ENCODE results near the gene ETV7. TPM values are rescaled to one million over a fixed set of nuclear protein-coding genes. Genes with fewer than 3 reads are reported as not detected.
"Not testable (repeated sequence)": the region's sequence is repeated elsewhere in the genome, so short reads cannot be mapped to it uniquely, and the experiment has no call there.

ETV7 gene
- total RNA-seq, 2 donors from 2014 or later, result 0.74 to 1.8 TPM

GRCh38 chr6:36419310-36419709 lies 31.8 kb upstream of the ETV7 start:
- no peak overlapping the region for H3K27ac ChIP-seq
- 44% methylated on average over 1 of the region's 1 CpG for WGBS
- H3K4me1 ChIP-seq (replicated peaks), result no peaks in the 10 kb centered on the region
- intact Hi-C loops (cut with DNase I), result no loop called here
- no peaks in the 10 kb centered on the region for H3K27me3 ChIP-seq (replicated peaks; ENCODE audit: insufficient read depth)
- no peaks in the 10 kb centered on the region for H3K9me3 ChIP-seq
- no peak for TF ChIP-seq CTCF (IDR thresholded peaks at IDR 0.05)
- no peaks in the 10 kb centered on the region for H3K36me3 ChIP-seq
- H3K4me3 ChIP-seq, result no peak overlapping the region
- DNase-seq (ENCODE audit: low spot score), result no peak

- 75% methylated on average over 3 of the region's 3 CpGs for WGBS
- TF ChIP-seq CTCF (IDR thresholded peaks at IDR 0.05), result no peak
- no peak for TF ChIP-seq POLR2AphosphoS5 (IDR thresholded peaks at IDR 0.05)
- TF ChIP-seq POLR2A (IDR thresholded peaks at IDR 0.05), result no peak
- no peak overlapping the region for H3K4me3 ChIP-seq
Measured at GRCh38 chr6:36418558-36418957, 31.1 kb upstream of the ETV7 start.

GRCh38 chr6:36414481-36414880 lies 27.0 kb upstream of the ETV7 start:
- no peak overlapping the region for H3K27ac ChIP-seq

More at GRCh38 chr6:36418558-36418957, 31.1 kb upstream of the ETV7 start:
- no peaks in the 10 kb centered on the region for H3K4me1 ChIP-seq (replicated peaks)
- H3K36me3 ChIP-seq, result no peaks in the 10 kb centered on the region
- intact Hi-C loops (cut with DNase I), result no loop called here
- H3K9me3 ChIP-seq, result no peaks in the 10 kb centered on the region
- no peak for DNase-seq (ENCODE audit: low spot score)
- no peaks in the 10 kb centered on the region for H3K27me3 ChIP-seq (replicated peaks; ENCODE audit: insufficient read depth)
- no peak overlapping the region for H3K27ac ChIP-seq

GRCh38 chr6:36413489-36414480 lies 26.3 kb upstream of the ETV7 start:
- Histone ChIP-seq H3K4me1 (replicated peaks) (no peaks in the 10 kb centered on the region), H3K4me3 (no peak overlapping the region), H3K27me3 (replicated peaks; ENCODE audit: insufficient read depth) (no peaks in the 10 kb centered on the region), H3K9me3 (no peaks in the 10 kb centered on the region), H3K27ac (no peak overlapping the region), H3K36me3 (no peaks in the 10 kb centered on the region)
- no peak for DNase-seq (ENCODE audit: low spot score)
- TF ChIP-seq POLR2A (IDR thresholded peaks at IDR 0.05), result no peak
- no peak for TF ChIP-seq POLR2AphosphoS5 (IDR thresholded peaks at IDR 0.05)
- no peak for TF ChIP-seq CTCF (IDR thresholded peaks at IDR 0.05)
- intact Hi-C loops (cut with DNase I), result no loop called here
- WGBS, result 88% methylated on average over 4 of the region's 4 CpGs

More at GRCh38 chr6:36414481-36414880, 27.0 kb upstream of the ETV7 start:
- intact Hi-C loops (cut with DNase I), result no loop called here
- TF ChIP-seq POLR2AphosphoS5 (IDR thresholded peaks at IDR 0.05), result no peak
- TF ChIP-seq POLR2A (IDR thresholded peaks at IDR 0.05), result no peak
- Histone ChIP-seq H3K4me1 (replicated peaks) (no peaks in the 10 kb centered on the region), H3K36me3 (no peaks in the 10 kb centered on the region), H3K27me3 (replicated peaks; ENCODE audit: insufficient read depth) (no peaks in the 10 kb centered on the region), H3K9me3 (no peaks in the 10 kb centered on the region), H3K4me3 (no peak overlapping the region)
- 48% methylated on average over 1 of the region's 1 CpG for WGBS
- no peak for DNase-seq (ENCODE audit: low spot score)

- H3K36me3 ChIP-seq; H3K27me3 ChIP-seq (replicated peaks; ENCODE audit: insufficient read depth); H3K4me1 ChIP-seq (replicated peaks); DNase-seq (ENCODE audit: low spot score); intact Hi-C loops (cut with DNase I); H3K9me3 ChIP-seq; H3K4me3 ChIP-seq; H3K27ac ChIP-seq: not testable (repeated sequence)
- 82% methylated on average over 5 of the region's 5 CpGs for WGBS
Measured at GRCh38 chr6:36409718-36410117, 22.2 kb upstream of the ETV7 start.

- TF ChIP-seq POLR2A (IDR thresholded peaks at IDR 0.05), result no peak
- TF ChIP-seq CTCF (IDR thresholded peaks at IDR 0.05), result no peak
Measured at GRCh38 chr6:36404164-36404563, 16.7 kb upstream of the ETV7 start.

More at GRCh38 chr6:36404164-36404563, 16.7 kb upstream of the ETV7 start:
- Histone ChIP-seq H3K4me1 (replicated peaks) (no peaks in the 10 kb centered on the region), H3K9me3 (no peaks in the 10 kb centered on the region), H3K36me3 (no peaks in the 10 kb centered on the region), H3K27ac (no peak overlapping the region), H3K4me3 (no peak overlapping the region), H3K27me3 (replicated peaks; ENCODE audit: insufficient read depth) (no peaks in the 10 kb centered on the region)
- intact Hi-C loops (cut with DNase I), result no loop called here
- 93% methylated on average over 4 of the region's 4 CpGs for WGBS
- DNase-seq (ENCODE audit: low spot score), result no peak

All from prostate gland (tissue), 2 donors.